K562 (cell line): ENCODE results near the gene COL15A1. TPM values are rescaled to one million over a fixed set of nuclear protein-coding genes. Genes with fewer than 3 reads are reported as not detected.

Experiments used
- ATF1 ChIP-seq, 2 experiments: fragments of 450-650 bp in 1 of 2; IDR thresholded peaks; 2 replicates each; pipeline ENCODE4 v1.6.1; 2016; ENCODE audit warnings: missing compliant biosample characterization in 1 of 2, missing genetic modification characterization in 1 of 2
- BACH1 ChIP-seq: fragments of 200-800 bp; sonication (Bioruptor generic); IDR thresholded peaks from 2 replicates; pipeline ENCODE4 v1.6.1; 2016; ENCODE audit warnings: missing genetic modification characterization, missing compliant biosample characterization
- CREM ChIP-seq: IDR thresholded peaks from 2 replicates; pipeline ENCODE4 v1.6.1; 2014; ENCODE audit warnings: antibody characterized with exemption, low read depth
- ELF1 ChIP-seq: fragments of 200-800 bp; sonication (Bioruptor generic); IDR thresholded peaks from 2 replicates; pipeline ENCODE4 v1.6.1; 2016; ENCODE audit warnings: missing genetic modification characterization, missing compliant biosample characterization
- ETV6 ChIP-seq, 3 experiments: fragments of 150-350 bp in 1 of 3; sonication (generic) in 1 of 3; formaldehyde crosslinking in 1 of 3; IDR thresholded peaks; 2 replicates each; pipeline versions ENCODE4 v1.6.1 to v1.8.0; 2014 to 2022; ENCODE audit warnings: borderline replicate concordance in 2 of 3, low read depth in 2 of 3, antibody characterized with exemption in 1 of 3, low read length in 1 of 3, mild to moderate bottlenecking in 1 of 3, missing genetic modification reagents in 1 of 3
- MTA3 ChIP-seq: fragments of 450-650 bp; formaldehyde crosslinking; IDR thresholded peaks from 2 replicates; pipeline ENCODE4 v1.6.1; 2017; ENCODE audit warnings: mild to moderate bottlenecking, borderline replicate concordance
- NCOA1 ChIP-seq: fragments of 450-650 bp; IDR thresholded peaks from 2 replicates; pipeline ENCODE4 v1.6.1; 2016; ENCODE audit warnings: low read depth
- RAD21 ChIP-seq, 2 experiments: fragments of 250-450 bp in 1 of 2; fragments of 450-650 bp in 1 of 2; sonication (Bioruptor Pico) in 1 of 2; formaldehyde crosslinking in 1 of 2; IDR thresholded peaks in 1 of 2; conservative IDR thresholded peaks in 1 of 2; 2 replicates each; pipeline versions ENCODE4 v1.4.0 to v1.8.0; 2020 to 2022; ENCODE audit warnings: mild to moderate bottlenecking in 2 of 2, moderate library complexity in 1 of 2
- RBM22 ChIP-seq: fragments of 200-400 bp; formaldehyde crosslinking; IDR thresholded peaks from 2 replicates; pipeline ENCODE4 v1.6.1; 2018; ENCODE audit warnings: low read length, low read depth; ENCODE audit not compliant: poor library complexity, severe bottlenecking
- RREB1 ChIP-seq: fragments of 250-450 bp; sonication (Bioruptor Pico); IDR thresholded peaks from 2 replicates; pipeline ENCODE4 v1.4.0; 2020
- SP2 ChIP-seq: IDR thresholded peaks from 2 replicates; pipeline ENCODE4 v1.6.1; 2011; ENCODE audit warnings: mild to moderate bottlenecking, low read depth, low read length, moderate library complexity; ENCODE audit not compliant: poor library complexity, severe bottlenecking; ENCODE audit errors: extremely low read depth
- STAG1 ChIP-seq: sonication (generic); formaldehyde crosslinking; IDR thresholded peaks from 2 replicates; pipeline ENCODE4 v1.5.0; 2020; ENCODE audit warnings: missing genetic modification reagents, borderline replicate concordance
- STAT5B ChIP-seq: fragments of 250-450 bp; sonication (Bioruptor Pico); IDR thresholded peaks from 2 replicates; pipeline ENCODE4 v1.8.0; 2021; ENCODE audit warnings: mild to moderate bottlenecking, inconsistent platforms
- TRIM28 ChIP-seq: fragments of 450-650 bp; IDR thresholded peaks from 2 replicates; pipeline ENCODE4 v1.6.1; 2017
- YY1 ChIP-seq, 3 experiments: IDR thresholded peaks; 2 replicates each; pipeline ENCODE4 v1.6.1; 2011; ENCODE audit warnings: low read length in 2 of 3, mild to moderate bottlenecking in 2 of 3, moderate library complexity in 2 of 3, borderline replicate concordance in 1 of 3, control low read depth in 1 of 3, low read depth in 1 of 3; ENCODE audit not compliant: insufficient read depth in 3 of 3, insufficient replicate concordance in 2 of 3, control insufficient read depth in 1 of 3, insufficient read length in 1 of 3; ENCODE audit errors: extremely low read depth in 1 of 3
- ZNF76 ChIP-seq: fragments of 250-450 bp; sonication (Bioruptor Pico); IDR thresholded peaks from 2 replicates; pipeline ENCODE4 v1.4.0; 2020; ENCODE audit warnings: mild to moderate bottlenecking, moderate library complexity, borderline replicate concordance
- ZNF766 ChIP-seq: fragments of 200-800 bp; sonication (Bioruptor generic); conservative IDR thresholded peaks from 2 replicates; pipeline ENCODE4 v1.6.1; 2016; ENCODE audit warnings: missing genetic modification characterization, missing compliant biosample characterization
- polyA plus RNA-seq, 8 experiments: library from polyadenylated mRNA; depleted of rRNA in 4 of 8; stranded (reverse) in 5 of 8; unstranded in 3 of 8; fragments of >200 nt; fragmentation: Nextera tagmentation in 2 of 8; fragmentation: Illumina TruSeq in 1 of 8; extraction: Ambion mirVana in 2 of 8; extraction: Trizol in 1 of 8; gene quantifications; 2 replicates each; pipeline versions ENCODE4 v1.2.1 to v1.2.3, GENCODE V29; 2011 to 2014; ENCODE audit warnings: inconsistent platforms in 1 of 8, missing spikeins in 1 of 8
- total RNA-seq, 7 experiments: library from RNA; depleted of rRNA in 6 of 7; stranded (reverse); fragments of >200 nt in 6 of 7; fragmentation: Illumina TruSeq in 2 of 7; extraction: Trizol in 2 of 7; gene quantifications; 2 replicates each; pipeline versions ENCODE4 v1.2.1 to v1.2.3, GENCODE V29; 2011 to 2021; ENCODE audit warnings: low replicate concordance in 1 of 7
- TF ChIP-seq, protein P1 (sequence below): fragments of 450-650 bp; formaldehyde crosslinking; IDR thresholded peaks from 2 replicates; pipeline ENCODE4 v1.4.0; 2020; ENCODE audit warnings: mild to moderate bottlenecking, moderate library complexity

The COL15A1 gene
- total and polyA plus RNA-seq, 9 of the 15 experiments (the other 6 are each of a cell fraction or from before 2014, with no cell fraction given): 0.46 to 5.1 (median 2.6) TPM

- no peak for TF ChIP-seq ETV6 (IDR thresholded peaks at IDR 0.05; ENCODE audit: borderline replicate concordance in 1 of 2, low read depth in 2 of 2, low read length in 1 of 2)
- TF ChIP-seq ETV6 (CRISPR knock-in tag; IDR thresholded peaks at IDR 0.05; ENCODE audit: borderline replicate concordance): no peak
- TF ChIP-seq ATF1 (CRISPR knock-in tag; IDR thresholded peaks at IDR 0.05): no peak
- peak; percentile 52 for TF ChIP-seq ATF1 (tag; IDR thresholded peaks at IDR 0.05)
- peak; percentile 40; the same call in 1 of the 2 replicates for TF ChIP-seq STAG1
- TF ChIP-seq YY1 (IDR thresholded peaks at IDR 0.05; ENCODE audit: borderline replicate concordance in 1 of 3, control insufficient read depth in 1 of 3, extremely low read depth in 1 of 3, insufficient read depth in 3 of 3, insufficient read length in 1 of 3, insufficient replicate concordance in 2 of 3, low read depth in 1 of 3, low read length in 2 of 3): no peak
- no peak for TF ChIP-seq NCOA1
- TF ChIP-seq ZNF76 (CRISPR knock-in tag): no peak
- TF ChIP-seq BACH1 (tag): 0 out of 2 replicates have a peak, but pooled peaks have one; percentile 17
- no peak for TF ChIP-seq TRIM28
- peak; percentile 80 to 88 for TF ChIP-seq RAD21 (CRISPR knock-in tag; conservative IDR thresholded peaks at IDR 0.05 in 1 of 2, IDR thresholded peaks at IDR 0.05 in 1 of 2)
- TF ChIP-seq, protein P1, sequence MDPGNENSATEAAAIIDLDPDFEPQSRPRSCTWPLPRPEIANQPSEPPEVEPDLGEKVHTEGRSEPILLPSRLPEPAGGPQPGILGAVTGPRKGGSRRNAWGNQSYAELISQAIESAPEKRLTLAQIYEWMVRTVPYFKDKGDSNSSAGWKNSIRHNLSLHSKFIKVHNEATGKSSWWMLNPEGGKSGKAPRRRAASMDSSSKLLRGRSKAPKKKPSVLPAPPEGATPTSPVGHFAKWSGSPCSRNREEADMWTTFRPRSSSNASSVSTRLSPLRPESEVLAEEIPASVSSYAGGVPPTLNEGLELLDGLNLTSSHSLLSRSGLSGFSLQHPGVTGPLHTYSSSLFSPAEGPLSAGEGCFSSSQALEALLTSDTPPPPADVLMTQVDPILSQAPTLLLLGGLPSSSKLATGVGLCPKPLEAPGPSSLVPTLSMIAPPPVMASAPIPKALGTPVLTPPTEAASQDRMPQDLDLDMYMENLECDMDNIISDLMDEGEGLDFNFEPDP (CRISPR knock-in tag): no peak
- TF ChIP-seq RBM22: no peak
- TF ChIP-seq SP2: no peak
- TF ChIP-seq ELF1 (tag): peak; percentile 42; the same call in 1 of the 2 replicates
- TF ChIP-seq RREB1 (CRISPR knock-in tag): no peak
- no peak for TF ChIP-seq STAT5B (CRISPR knock-in tag)
- TF ChIP-seq ZNF766 (CRISPR knock-in tag): 0 out of 2 replicates have a peak, but pooled peaks have one; percentile 48
- TF ChIP-seq MTA3: no peak
- peak; percentile 72 for TF ChIP-seq CREM
Observed at GRCh38 chr9:99012957-99013512, 69.3 kb downstream of the COL15A1 start (continued).
